Sigmoid colon (tissue), 7 donors: ENCODE measurements around the gene HDAC6. TPM values are rescaled to one million over a fixed set of nuclear protein-coding genes. Genes with fewer than 3 reads are reported as not detected.

Experiments
- DNase-seq: peaks from one replicate; pipeline ENCODE4 v3.0.0-alpha.2; 2019
- H3K27ac ChIP-seq, 4 donors: fragments of 200-600 bp; sonication (generic); one replicate each; pipeline ENCODE4 v1.5.1; 2016 to 2019; ENCODE audit warnings: mild to moderate bottlenecking in 1 of 4
- H3K27me3 ChIP-seq, 3 donors: fragments of 200-600 bp; sonication (generic); one replicate each; pipeline ENCODE4 v1.5.1; 2019; ENCODE audit warnings: mild to moderate bottlenecking in 1 of 3
- H3K36me3 ChIP-seq, 4 donors: fragments of 200-600 bp; sonication (generic); one replicate each; pipeline ENCODE4 v1.5.1; 2016 to 2019
- H3K4me1 ChIP-seq, 4 donors: fragments of 200-600 bp; sonication (generic); one replicate each; pipeline ENCODE4 v1.5.1; 2017 to 2019
- H3K4me3 ChIP-seq, 4 donors: fragments of 200-600 bp; sonication (generic); one replicate each; pipeline ENCODE4 v1.5.1; 2017 to 2019; ENCODE audit warnings: mild to moderate bottlenecking in 2 of 4, moderate library complexity in 1 of 4
- H3K9me3 ChIP-seq, 4 donors: fragments of 200-600 bp in 3 of 4; sonication (generic) in 3 of 4; one replicate each; pipeline versions ENCODE4 v1.5.1 to v1.6.1; 2013 to 2019
- EP300 ChIP-seq, 4 donors: sonication (generic); formaldehyde crosslinking; IDR thresholded peaks; one replicate each; pipeline ENCODE4 v1.6.1; 2017; ENCODE audit warnings: antibody characterized with exemption in 4 of 4
- POLR2A ChIP-seq, 2 donors: fragments of 450-650 bp; IDR thresholded peaks; one replicate each; pipeline ENCODE4 v1.6.1; 2016; ENCODE audit warnings: antibody characterized with exemption in 2 of 2, mild to moderate bottlenecking in 2 of 2, moderate library complexity in 2 of 2
- POLR2AphosphoS5 ChIP-seq, 4 donors: sonication (generic); formaldehyde crosslinking; IDR thresholded peaks; one replicate each; pipeline ENCODE4 v1.6.1; 2017; ENCODE audit warnings: antibody characterized with exemption in 4 of 4
- WGBS, 2 donors: extraction: QIAGEN DNeasy Blood & Tissue Kit; methylation state at CpG; one replicate each; pipeline ENCODE4 v1.1.7; 2013; 5-methylcytosine and 5-hydroxymethylcytosine counted together
- intact Hi-C: fragments of 100-400 bp; cut with DNase I; formaldehyde crosslinking; loops from one replicate; pipeline ENCODE4 v1.15.1; 2023
- polyA plus RNA-seq, 3 donors: library from polyadenylated mRNA; stranded (reverse); fragments of 200-250 nt; gene quantifications; one replicate each; pipeline ENCODE4 v1.2.3, GENCODE V29; 2013
- total RNA-seq, 4 donors: library from RNA; depleted of rRNA; stranded (reverse); fragments of >200 nt; gene quantifications; one replicate each; pipeline ENCODE4 v1.1.0, GENCODE V29; 2016
- TF ChIP-seq, protein P1 (sequence below), 4 experiments: fragments of 450-650 bp in 3 of 4; fragments of 200-600 bp in 1 of 4; IDR thresholded peaks; one replicate each; pipeline ENCODE4 v1.5.1; 2016 to 2019; ENCODE audit warnings: antibody characterized with exemption in 4 of 4, mild to moderate bottlenecking in 3 of 4, moderate library complexity in 2 of 4
- donor health status: healthy with polysubstance abuse.
- donor health status: Bipolar disorder and iron deficiency.
- donor health status: healthy.

HDAC6 gene
- total and polyA plus RNA-seq, 7 donors, result 22.2 to 110 (median 51.8) TPM

GRCh38 chrX:48786825-48787504, 14.9 kb upstream of the HDAC6 start:
- no peak overlapping the region for H3K4me3 ChIP-seq
- no peak overlapping the region for H3K27ac ChIP-seq
- no peak for DNase-seq
- 83 to 85% methylated on average over 6 of the region's 6 CpGs for WGBS, 2 donors
- TF ChIP-seq, protein P1, sequence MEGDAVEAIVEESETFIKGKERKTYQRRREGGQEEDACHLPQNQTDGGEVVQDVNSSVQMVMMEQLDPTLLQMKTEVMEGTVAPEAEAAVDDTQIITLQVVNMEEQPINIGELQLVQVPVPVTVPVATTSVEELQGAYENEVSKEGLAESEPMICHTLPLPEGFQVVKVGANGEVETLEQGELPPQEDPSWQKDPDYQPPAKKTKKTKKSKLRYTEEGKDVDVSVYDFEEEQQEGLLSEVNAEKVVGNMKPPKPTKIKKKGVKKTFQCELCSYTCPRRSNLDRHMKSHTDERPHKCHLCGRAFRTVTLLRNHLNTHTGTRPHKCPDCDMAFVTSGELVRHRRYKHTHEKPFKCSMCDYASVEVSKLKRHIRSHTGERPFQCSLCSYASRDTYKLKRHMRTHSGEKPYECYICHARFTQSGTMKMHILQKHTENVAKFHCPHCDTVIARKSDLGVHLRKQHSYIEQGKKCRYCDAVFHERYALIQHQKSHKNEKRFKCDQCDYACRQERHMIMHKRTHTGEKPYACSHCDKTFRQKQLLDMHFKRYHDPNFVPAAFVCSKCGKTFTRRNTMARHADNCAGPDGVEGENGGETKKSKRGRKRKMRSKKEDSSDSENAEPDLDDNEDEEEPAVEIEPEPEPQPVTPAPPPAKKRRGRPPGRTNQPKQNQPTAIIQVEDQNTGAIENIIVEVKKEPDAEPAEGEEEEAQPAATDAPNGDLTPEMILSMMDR (IDR thresholded peaks at IDR 0.05), result no peak
- TF ChIP-seq POLR2A (IDR thresholded peaks at IDR 0.05) (no peak), POLR2AphosphoS5 (IDR thresholded peaks at IDR 0.05) (no peak), EP300 (IDR thresholded peaks at IDR 0.05) (no peak)
- intact Hi-C loops, result no loop called here
- no peaks in the 10 kb centered on the region for H3K27me3 ChIP-seq
- H3K9me3 ChIP-seq, result no peaks in the 10 kb centered on the region
- no peaks in the 10 kb centered on the region for H3K4me1 ChIP-seq
- H3K36me3 ChIP-seq, result no peaks in the 10 kb centered on the region

DNA sequence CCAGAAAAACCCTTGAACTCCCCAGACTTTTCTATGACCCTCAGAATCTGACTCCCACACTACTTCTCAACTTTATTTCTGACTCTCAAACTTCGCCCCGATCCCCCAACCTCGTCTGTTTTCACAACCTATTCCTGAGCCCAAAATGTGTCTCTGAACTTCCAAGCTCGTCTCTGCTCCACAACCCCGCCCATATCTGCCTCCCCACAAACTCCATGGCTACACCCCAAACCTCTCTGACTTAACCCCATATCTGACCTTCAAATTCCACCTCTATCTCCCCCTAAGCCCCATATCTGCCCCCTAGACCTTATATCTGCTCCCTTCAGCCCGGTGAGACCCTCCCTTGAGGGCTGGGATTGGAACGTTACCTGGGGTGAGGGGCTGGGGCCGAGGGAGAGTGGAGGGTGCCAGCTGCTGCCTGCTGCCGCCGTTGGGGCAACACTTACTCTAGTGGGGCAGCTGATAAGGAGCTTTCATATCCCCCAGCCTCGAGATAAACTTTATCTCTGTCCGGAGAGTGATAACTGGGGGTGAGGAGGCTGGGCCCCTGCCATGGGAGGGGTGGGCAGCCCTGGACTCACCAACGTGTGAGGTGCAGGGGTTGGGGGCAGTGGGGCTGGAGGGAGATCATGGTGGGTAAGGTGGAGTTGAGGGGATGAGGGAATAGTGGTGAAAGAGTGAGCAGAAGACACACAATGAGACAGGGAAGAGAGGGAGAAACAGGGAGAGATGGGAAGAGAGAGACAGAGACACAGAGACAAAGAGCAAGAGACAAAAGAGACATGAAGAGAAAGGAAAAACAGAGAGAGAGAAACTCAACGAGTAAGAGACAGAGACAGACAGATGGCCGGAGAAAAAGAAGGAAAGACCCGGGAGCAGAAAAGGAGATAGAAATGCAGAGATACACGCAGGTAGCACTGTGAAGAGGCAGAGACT, 14.1 kb upstream of the HDAC6 start:
- Histone ChIP-seq H3K9me3 (no peaks in the 10 kb centered on the region), H3K4me1 (no peaks in the 10 kb centered on the region), H3K36me3 (no peaks in the 10 kb centered on the region), H3K4me3 (no peak overlapping the region), H3K27me3 (no peaks in the 10 kb centered on the region), H3K27ac (no peak overlapping the region)
- DNase-seq, result no peak
- intact Hi-C loops, result no loop called here
- 61 to 73% methylated on average over 17 of the region's 17 CpGs for WGBS, 2 donors
- TF ChIP-seq EP300 (IDR thresholded peaks at IDR 0.05) (no peak), POLR2A (IDR thresholded peaks at IDR 0.05) (no peak), POLR2AphosphoS5 (IDR thresholded peaks at IDR 0.05) (no peak)
- TF ChIP-seq, protein P1 (IDR thresholded peaks at IDR 0.05), result no peak

GRCh38 chrX:48789366-48790220, 12.3 kb upstream of the HDAC6 start:
- Histone ChIP-seq H3K27ac (no peak overlapping the region), H3K36me3 (no peaks in the 10 kb centered on the region), H3K27me3 (no peaks in the 10 kb centered on the region), H3K9me3 (no peaks in the 10 kb centered on the region), H3K4me1 (no peaks in the 10 kb centered on the region), H3K4me3 (no peak overlapping the region)
- DNase-seq, result no peak
- intact Hi-C loops, result no loop called here
- 47 to 65% methylated on average over 7 of the region's 7 CpGs for WGBS, 2 donors
- TF ChIP-seq POLR2AphosphoS5 (IDR thresholded peaks at IDR 0.05) (no peak), EP300 (IDR thresholded peaks at IDR 0.05) (no peak), POLR2A (IDR thresholded peaks at IDR 0.05) (no peak)
- TF ChIP-seq, protein P1 (IDR thresholded peaks at IDR 0.05), result no peak

- 65 to 68% methylated on average over 5 of the region's 5 CpGs for WGBS, 2 donors
- Histone ChIP-seq H3K9me3 (no peaks in the 10 kb centered on the region), H3K27me3 (no peaks in the 10 kb centered on the region), H3K4me1 (no peaks in the 10 kb centered on the region), H3K27ac (no peak overlapping the region), H3K4me3 (no peak overlapping the region), H3K36me3 (no peaks in the 10 kb centered on the region)
- no peak for DNase-seq
- intact Hi-C loops, result no loop called here
- TF ChIP-seq POLR2AphosphoS5 (IDR thresholded peaks at IDR 0.05) (no peak), EP300 (IDR thresholded peaks at IDR 0.05) (no peak), POLR2A (IDR thresholded peaks at IDR 0.05) (no peak)
- TF ChIP-seq, protein P1 (IDR thresholded peaks at IDR 0.05), result no peak
These were observed 11.4 kb upstream of the HDAC6 start for GRCh38 chrX:48790477-48790876.
